Liver (tissue), 9 donors: ENCODE measurements around the gene LIN9. TPM values are rescaled to one million over a fixed set of nuclear protein-coding genes. Genes with fewer than 3 reads are reported as not detected.

Source experiments
- DNase-seq: peaks from one replicate; pipeline ENCODE4 v3.0.0-alpha.2; 2017; ENCODE audit warnings: low spot score
- H3K27ac ChIP-seq, 2 donors: one replicate each; pipeline ENCODE4 v1.7.0; 2013; ENCODE audit warnings: inconsistent platforms in 2 of 2, low read length in 2 of 2, control low read depth in 1 of 2, low read depth in 1 of 2, mild to moderate bottlenecking in 1 of 2
- H3K27me3 ChIP-seq, 4 donors: one replicate each; pipeline versions ENCODE4 v1.6.1 to v1.7.0; 2013; ENCODE audit warnings: low read length in 3 of 4, inconsistent platforms in 1 of 4, mild to moderate bottlenecking in 1 of 4, moderate library complexity in 1 of 4; ENCODE audit not compliant: control insufficient read depth in 4 of 4, insufficient read depth in 4 of 4
- H3K36me3 ChIP-seq, 4 donors: one replicate each; pipeline versions ENCODE4 v1.6.1 to v1.7.0; 2013; ENCODE audit warnings: low read length in 3 of 4, mild to moderate bottlenecking in 3 of 4, low read depth in 1 of 4, moderate library complexity in 1 of 4; ENCODE audit not compliant: control insufficient read depth in 4 of 4, insufficient read depth in 3 of 4
- H3K4me1 ChIP-seq, 4 donors: one replicate each; pipeline versions ENCODE4 v1.6.1 to v1.7.0; 2013; ENCODE audit warnings: low read length in 3 of 4, mild to moderate bottlenecking in 3 of 4, moderate library complexity in 1 of 4; ENCODE audit not compliant: control insufficient read depth in 4 of 4, insufficient read depth in 4 of 4
- H3K4me3 ChIP-seq, 3 donors: one replicate each; pipeline versions ENCODE4 v1.6.1 to v1.7.0; 2013; ENCODE audit warnings: low read length in 3 of 3, control low read depth in 1 of 3, low read depth in 1 of 3, mild to moderate bottlenecking in 1 of 3
- H3K9ac ChIP-seq, 2 donors: one replicate each; pipeline ENCODE4 v1.7.0; 2013; ENCODE audit warnings: low read length in 2 of 2, mild to moderate bottlenecking in 2 of 2, moderate library complexity in 2 of 2, control low read depth in 1 of 2, low read depth in 1 of 2
- H3K9me3 ChIP-seq, 4 donors: one replicate each; pipeline versions ENCODE4 v1.6.1 to v1.7.0; 2013; ENCODE audit warnings: low read length in 3 of 4; ENCODE audit not compliant: control insufficient read depth in 4 of 4
- ATF3 ChIP-seq: IDR thresholded peaks from 2 replicates; pipeline ENCODE4 v1.6.1; 2016; ENCODE audit warnings: antibody characterized with exemption
- CTCF ChIP-seq: fragments of 150-350 bp; IDR thresholded peaks from 2 replicates; pipeline ENCODE4 v1.5.1; 2017; ENCODE audit warnings: improper control_type of control experiment, low read depth, low read length; ENCODE audit not compliant: missing input control
- FOXA1 ChIP-seq: IDR thresholded peaks from 2 replicates; pipeline ENCODE4 v1.6.1; 2016; ENCODE audit warnings: antibody characterized with exemption
- FOXA2 ChIP-seq: IDR thresholded peaks from 2 replicates; pipeline ENCODE4 v1.6.1; 2016; ENCODE audit warnings: antibody characterized with exemption
- GABPA ChIP-seq, 2 donors: IDR thresholded peaks in 1 of 2; conservative IDR thresholded peaks in 1 of 2; 2 replicates each; pipeline ENCODE4 v1.6.1; 2016; ENCODE audit warnings: antibody characterized with exemption in 2 of 2, mild to moderate bottlenecking in 1 of 2, moderate library complexity in 1 of 2
- HNF4A ChIP-seq, 2 donors: conservative IDR thresholded peaks; 2 replicates each; pipeline ENCODE4 v1.6.1; 2016; ENCODE audit warnings: antibody characterized with exemption in 2 of 2, mild to moderate bottlenecking in 2 of 2
- HNF4G ChIP-seq: IDR thresholded peaks from 2 replicates; pipeline ENCODE4 v1.6.1; 2016; ENCODE audit warnings: antibody characterized with exemption
- JUND ChIP-seq, 2 donors: IDR thresholded peaks; 2 replicates each; pipeline ENCODE4 v1.6.1; 2016; ENCODE audit warnings: antibody characterized with exemption in 2 of 2
- MAX ChIP-seq: IDR thresholded peaks from 2 replicates; pipeline ENCODE4 v1.6.1; 2016; ENCODE audit warnings: antibody characterized with exemption
- NR2F2 ChIP-seq: IDR thresholded peaks from 2 replicates; pipeline ENCODE4 v1.6.1; 2016; ENCODE audit warnings: antibody characterized with exemption
- RAD21 ChIP-seq, 2 donors: IDR thresholded peaks; 2 replicates each; pipeline ENCODE4 v1.6.1; 2016; ENCODE audit warnings: antibody characterized with exemption in 2 of 2, mild to moderate bottlenecking in 2 of 2
- REST ChIP-seq: IDR thresholded peaks from 2 replicates; pipeline ENCODE4 v1.6.1; 2016; ENCODE audit warnings: antibody characterized with exemption, mild to moderate bottlenecking
- RXRA ChIP-seq, 2 donors: IDR thresholded peaks; 2 replicates each; pipeline ENCODE4 v1.6.1; 2017 to 2018; ENCODE audit warnings: antibody characterized with exemption in 2 of 2, mild to moderate bottlenecking in 1 of 2
- SP1 ChIP-seq: IDR thresholded peaks from 2 replicates; pipeline ENCODE4 v1.6.1; 2018; ENCODE audit warnings: antibody characterized with exemption, mild to moderate bottlenecking
- TAF1 ChIP-seq: conservative IDR thresholded peaks from 2 replicates; pipeline ENCODE4 v1.6.1; 2016; ENCODE audit warnings: antibody characterized with exemption, mild to moderate bottlenecking
- YY1 ChIP-seq: IDR thresholded peaks from 2 replicates; pipeline ENCODE4 v1.6.1; 2016; ENCODE audit warnings: antibody characterized with exemption, mild to moderate bottlenecking
- ZBTB33 ChIP-seq: IDR thresholded peaks from 2 replicates; pipeline ENCODE4 v1.6.1; 2016; ENCODE audit warnings: antibody characterized with exemption
- WGBS: extraction: QIAGEN DNeasy Blood & Tissue Kit; methylation state at CpG from one replicate; pipeline ENCODE4 v1.1.7; 2013; 5-methylcytosine and 5-hydroxymethylcytosine counted together
- polyA plus RNA-seq, 2 donors: library from polyadenylated mRNA; stranded (reverse) in 1 of 2; unstranded in 1 of 2; fragments of 200-250 nt in 1 of 2; fragments of >200 nt in 1 of 2; fragmentation: Nextera tagmentation in 1 of 2; extraction: Ambion mirVana in 1 of 2; gene quantifications; one replicate each; pipeline versions ENCODE4 v1.2.1 to v1.2.3, GENCODE V29; 2013 to 2015
- total RNA-seq, 2 donors: library from RNA; depleted of rRNA; stranded (reverse); fragments of >200 nt; gene quantifications; one replicate each; pipeline ENCODE4 v1.2.3, GENCODE V29; 2014
- donor health status: healthy.
- donor health status: healthy.
- donor health status: healthy.
- donor health status: healthy.
- donor health status: healthy.

Gene LIN9
- total and polyA plus RNA-seq, 4 donors = 0.50 to 7.9 (median 1.00) TPM

GRCh38 chr1:226212545-226212944 lies 96.4 kb downstream of the LIN9 start:
- 87% methylated on average over 8 of the region's 8 CpGs for WGBS
- no peaks in the 10 kb centered on the region for H3K9me3 ChIP-seq

More at GRCh38 chr1:226212545-226212944, 96.4 kb downstream of the LIN9 start:
- Histone ChIP-seq H3K36me3 (no peaks in the 10 kb centered on the region), H3K27me3 (no peaks in the 10 kb centered on the region), H3K4me1 (no peaks in the 10 kb centered on the region), H3K27ac (no peak overlapping the region), H3K4me3 (no peak overlapping the region), H3K9ac (no peak overlapping the region)
- TF ChIP-seq SP1 = no peak
- TF ChIP-seq NR2F2 = no peak
- no peak for TF ChIP-seq CTCF
- no peak for TF ChIP-seq JUND (IDR thresholded peaks at IDR 0.05)
- TF ChIP-seq YY1 = no peak
- TF ChIP-seq TAF1 = no peak
- TF ChIP-seq FOXA1 = no peak
- TF ChIP-seq RXRA (IDR thresholded peaks at IDR 0.05) = no peak
- TF ChIP-seq ZBTB33 = no peak
- TF ChIP-seq REST = no peak
- no peak for TF ChIP-seq FOXA2
- no peak for TF ChIP-seq HNF4G
- no peak for TF ChIP-seq RAD21 (IDR thresholded peaks at IDR 0.05)
- no peak for TF ChIP-seq MAX
- TF ChIP-seq HNF4A (conservative IDR thresholded peaks at IDR 0.05) = no peak
- TF ChIP-seq ATF3 = no peak
- TF ChIP-seq GABPA (IDR thresholded peaks at IDR 0.05 in 1 of 2, conservative IDR thresholded peaks at IDR 0.05 in 1 of 2) = no peak
- no peak for DNase-seq
